ENCODE data around the gene APCDD1.

DNA sequence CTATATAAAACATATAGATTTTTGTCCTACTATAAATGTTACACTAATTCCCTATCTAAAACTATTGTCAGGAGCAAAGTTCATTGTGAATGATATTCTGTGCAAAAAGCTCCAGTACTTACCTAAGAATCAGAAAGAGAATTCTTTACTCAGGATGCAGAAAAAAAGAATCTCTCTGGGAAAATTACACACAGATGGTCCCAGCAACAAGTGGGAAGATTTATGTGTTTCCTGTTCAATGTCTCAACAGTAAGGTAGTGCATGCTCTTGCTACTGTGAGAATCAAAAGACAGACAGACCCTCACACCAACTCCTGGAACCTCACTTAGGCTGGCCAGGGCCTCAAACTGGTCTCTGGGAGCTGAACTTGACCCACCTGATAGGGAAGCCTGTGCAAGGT, 60.2 kb downstream of the APCDD1 start:
- TF ChIP-seq, protein P1, sequence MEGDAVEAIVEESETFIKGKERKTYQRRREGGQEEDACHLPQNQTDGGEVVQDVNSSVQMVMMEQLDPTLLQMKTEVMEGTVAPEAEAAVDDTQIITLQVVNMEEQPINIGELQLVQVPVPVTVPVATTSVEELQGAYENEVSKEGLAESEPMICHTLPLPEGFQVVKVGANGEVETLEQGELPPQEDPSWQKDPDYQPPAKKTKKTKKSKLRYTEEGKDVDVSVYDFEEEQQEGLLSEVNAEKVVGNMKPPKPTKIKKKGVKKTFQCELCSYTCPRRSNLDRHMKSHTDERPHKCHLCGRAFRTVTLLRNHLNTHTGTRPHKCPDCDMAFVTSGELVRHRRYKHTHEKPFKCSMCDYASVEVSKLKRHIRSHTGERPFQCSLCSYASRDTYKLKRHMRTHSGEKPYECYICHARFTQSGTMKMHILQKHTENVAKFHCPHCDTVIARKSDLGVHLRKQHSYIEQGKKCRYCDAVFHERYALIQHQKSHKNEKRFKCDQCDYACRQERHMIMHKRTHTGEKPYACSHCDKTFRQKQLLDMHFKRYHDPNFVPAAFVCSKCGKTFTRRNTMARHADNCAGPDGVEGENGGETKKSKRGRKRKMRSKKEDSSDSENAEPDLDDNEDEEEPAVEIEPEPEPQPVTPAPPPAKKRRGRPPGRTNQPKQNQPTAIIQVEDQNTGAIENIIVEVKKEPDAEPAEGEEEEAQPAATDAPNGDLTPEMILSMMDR (conservative IDR thresholded peaks at IDR 0.05 in 1 of 2, IDR thresholded peaks at IDR 0.05 in 1 of 2; ENCODE audit: low read depth in 1 of 2, low read length in 2 of 2) = no peak
- no peak for TF ChIP-seq EZH2 (IDR thresholded peaks at IDR 0.05; ENCODE audit: low read length, missing control alignments)
